Breast epithelium (tissue), 3 donors: ENCODE results near the gene STRA8.
"Not testable (repeated sequence)": the region's sequence is repeated elsewhere in the genome, so short reads cannot be mapped to it uniquely, and the experiment has no call there.

ENCODE experiments used
- CTCF ChIP-seq, 3 donors: fragments of 450-650 bp; IDR thresholded peaks; one replicate each; pipeline ENCODE4 v1.5.1; 2016 to 2017; ENCODE audit warnings: antibody characterized with exemption in 3 of 3, mild to moderate bottlenecking in 3 of 3, moderate library complexity in 3 of 3
- POLR2A ChIP-seq: fragments of 450-650 bp; IDR thresholded peaks from one replicate; pipeline ENCODE4 v1.6.1; 2016; ENCODE audit warnings: antibody characterized with exemption, mild to moderate bottlenecking, moderate library complexity

DNA sequence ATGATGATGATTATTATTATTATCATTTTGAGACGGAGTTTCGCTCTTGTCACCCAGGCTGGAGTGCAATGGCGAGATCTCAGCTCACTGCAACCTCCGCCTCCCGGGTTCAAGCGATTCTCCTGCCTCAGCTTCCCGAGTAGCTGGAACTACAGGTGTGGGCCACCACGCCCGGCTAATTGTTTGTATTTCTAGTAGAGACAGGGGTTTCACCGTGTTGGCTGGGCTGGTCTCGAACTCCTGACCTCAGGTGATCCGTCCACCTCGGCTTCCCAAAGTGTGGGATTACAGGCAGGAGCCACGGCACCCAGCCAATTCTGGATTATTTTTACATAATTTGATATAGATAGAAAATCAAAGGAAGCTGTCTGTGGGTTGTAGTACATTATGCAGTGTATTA, 457 bp downstream of the STRA8 start:
- TF ChIP-seq CTCF (IDR thresholded peaks at IDR 0.05); POLR2A: not testable (repeated sequence)
